Activated CD4-positive, alpha-beta T cell treated with anti-CD3 and anti-CD28 coated beads, Interleukin-2, amount 50 U/mL, for 24 hours (primary cell): ENCODE data around the gene ERAP2.
"Not testable (repeated sequence)": the region's sequence is repeated elsewhere in the genome, so short reads cannot be mapped to it uniquely, and the experiment has no call there.

Experiments used
- DNase-seq, 2 donors: peaks; one replicate each; pipeline ENCODE4 v3.0.0-alpha.2; 2020; ENCODE audit warnings: low read depth in 1 of 2, low spot score in 1 of 2

ERAP2 gene

DNA sequence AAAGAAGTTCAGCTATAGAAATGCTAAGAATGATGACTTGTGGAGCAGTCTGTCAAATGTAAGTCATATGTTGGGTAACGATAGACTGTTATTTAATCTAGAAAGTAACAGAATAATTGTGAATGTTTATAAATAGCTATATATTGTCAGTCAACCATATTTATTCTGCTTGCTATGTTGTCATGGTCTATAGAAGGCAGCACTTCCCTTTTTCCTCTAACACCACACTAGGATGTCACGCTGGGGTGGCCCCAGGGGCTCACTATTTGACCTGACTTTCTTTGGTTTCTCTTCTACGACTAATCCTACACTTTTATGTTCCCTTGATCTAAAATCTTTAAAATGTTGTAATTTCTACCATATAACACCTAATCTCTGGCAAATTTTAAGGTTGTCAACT lies 20.5 kb downstream of the ERAP2 start:
- DNase-seq, result no peak

DNA sequence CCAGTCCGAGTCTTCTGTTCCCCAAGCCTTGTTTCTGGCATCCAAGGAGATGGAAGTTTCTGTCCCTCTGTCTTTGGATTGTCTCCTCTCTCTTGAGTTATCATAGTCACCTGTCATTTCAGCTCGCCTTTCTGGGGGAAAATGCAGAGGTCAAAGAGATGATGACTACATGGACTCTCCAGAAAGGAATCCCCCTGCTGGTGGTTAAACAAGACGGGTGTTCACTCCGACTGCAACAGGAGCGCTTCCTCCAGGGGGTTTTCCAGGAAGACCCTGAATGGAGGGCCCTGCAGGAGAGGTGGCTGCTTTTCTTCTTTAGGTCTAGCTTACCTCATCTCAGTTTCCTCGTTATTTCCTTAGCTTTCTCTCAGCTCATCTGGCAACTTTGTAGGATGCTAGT lies 25.1 kb downstream of the ERAP2 start:
- no peak for DNase-seq

DNA sequence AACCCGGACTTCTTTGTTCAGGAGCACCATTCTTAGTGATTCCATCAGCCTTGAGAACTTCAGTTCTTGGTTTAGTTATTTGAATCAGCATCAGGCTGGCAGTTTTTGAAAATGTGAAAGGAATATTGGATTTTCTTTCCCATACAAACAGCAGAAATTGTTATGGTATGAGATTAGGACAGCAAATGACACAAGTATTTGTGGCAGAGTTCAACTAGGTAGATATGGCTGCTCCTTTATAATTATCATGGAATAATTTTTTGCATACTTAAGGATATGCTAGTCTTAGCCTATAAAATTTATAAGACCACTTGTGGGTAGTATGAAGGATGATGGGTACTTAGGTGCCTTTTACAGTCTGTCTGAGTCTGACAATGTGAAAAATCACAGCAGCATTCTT lies 25.5 kb downstream of the ERAP2 start:
- no peak for DNase-seq

DNA sequence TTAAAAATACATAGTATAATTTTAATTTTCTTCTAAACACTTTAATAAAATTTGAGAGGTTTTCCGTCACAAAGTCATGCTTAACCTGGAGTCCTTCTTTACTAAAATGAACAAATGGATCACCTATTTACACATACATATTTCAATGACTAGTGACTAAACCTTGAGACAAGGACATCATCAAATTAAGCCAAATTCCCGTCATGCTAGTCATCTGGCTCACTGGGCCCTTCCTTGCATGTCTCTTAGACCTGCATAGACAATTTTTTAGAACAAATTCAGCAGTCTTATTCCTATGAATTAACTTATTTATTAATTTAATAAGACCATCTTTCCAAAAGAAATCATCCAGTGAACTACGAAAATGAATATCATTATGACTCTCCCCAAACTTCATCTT lies 26.6 kb downstream of the ERAP2 start:
- DNase-seq, result no peak

DNA sequence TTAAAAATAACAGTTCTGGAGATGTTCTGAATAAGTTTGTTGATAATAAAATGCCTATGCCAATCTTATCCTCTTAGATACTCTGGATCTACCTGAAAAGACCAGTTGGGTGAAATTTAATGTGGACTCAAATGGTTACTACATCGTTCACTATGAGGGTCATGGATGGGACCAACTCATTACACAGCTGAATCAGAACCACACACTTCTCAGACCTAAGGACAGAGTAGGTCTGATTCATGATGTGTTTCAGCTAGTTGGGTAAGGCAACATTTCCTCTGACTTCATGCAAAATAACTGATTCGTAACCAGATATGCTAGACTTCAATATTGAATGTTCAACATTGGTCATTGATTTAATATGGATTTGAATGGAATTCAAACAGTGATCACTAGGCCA lies 27.0 kb downstream of the ERAP2 start:
- DNase-seq, result no peak

DNA sequence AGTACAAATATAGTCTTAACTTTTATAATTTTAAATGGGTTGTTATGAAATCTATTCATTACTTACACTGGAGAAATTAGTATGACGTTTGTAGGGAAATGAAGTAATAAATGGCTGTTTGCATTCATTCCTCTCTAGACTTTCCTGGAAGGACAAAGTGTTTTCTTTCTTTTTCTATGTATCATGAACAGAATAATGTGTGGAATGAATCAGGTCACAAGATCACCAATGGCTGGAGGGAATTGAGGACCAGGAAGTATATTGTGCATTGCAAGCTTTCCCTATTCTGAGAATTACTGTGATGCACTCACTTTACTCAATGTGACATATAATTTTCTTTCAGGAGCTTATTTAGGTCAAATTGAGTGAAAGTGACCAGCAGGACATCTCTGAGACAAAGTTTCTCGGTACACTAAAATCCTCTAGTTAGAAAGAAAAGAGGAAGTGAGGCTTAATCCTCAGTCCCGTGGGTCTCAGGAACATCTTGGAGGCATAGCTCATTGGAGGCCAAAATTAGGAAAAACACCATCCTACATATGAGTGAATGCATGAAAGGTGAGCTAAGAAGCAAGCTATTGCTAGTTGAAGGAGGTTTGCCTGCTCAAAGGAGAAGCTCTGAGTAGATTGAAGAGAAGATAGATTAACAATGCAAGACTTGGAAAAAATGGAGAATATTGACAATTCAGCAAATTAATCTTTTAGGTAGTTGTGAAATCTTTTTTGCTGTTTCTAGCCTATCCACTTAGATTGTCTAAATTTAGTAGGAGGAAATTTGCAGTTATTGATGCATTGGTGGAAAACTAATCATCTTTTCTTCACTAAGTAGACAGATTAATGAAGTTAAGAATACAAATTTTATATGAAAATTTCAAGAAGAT lies 28.0 kb downstream of the ERAP2 start:
- no peak for DNase-seq

DNA sequence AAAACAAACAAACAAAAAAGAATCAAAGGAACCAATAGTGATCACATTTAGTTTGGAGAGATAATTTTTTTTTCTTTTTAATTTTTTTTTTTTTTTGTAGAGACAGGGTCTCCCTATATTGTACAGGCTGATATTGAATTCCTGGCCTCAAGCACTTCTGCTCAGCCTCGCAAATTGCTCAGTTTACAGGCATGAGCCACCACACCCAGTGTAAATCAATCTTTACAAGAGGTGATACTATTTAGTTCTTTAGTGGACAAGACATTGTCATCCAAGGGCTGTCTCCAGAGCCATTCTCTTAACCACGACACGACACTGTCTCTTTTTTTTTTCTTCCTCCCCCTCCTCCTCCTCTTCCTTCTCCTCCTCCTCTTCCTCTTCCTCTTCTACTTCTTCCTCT lies 29.6 kb downstream of the ERAP2 start:
- DNase-seq, result no peak

DNA sequence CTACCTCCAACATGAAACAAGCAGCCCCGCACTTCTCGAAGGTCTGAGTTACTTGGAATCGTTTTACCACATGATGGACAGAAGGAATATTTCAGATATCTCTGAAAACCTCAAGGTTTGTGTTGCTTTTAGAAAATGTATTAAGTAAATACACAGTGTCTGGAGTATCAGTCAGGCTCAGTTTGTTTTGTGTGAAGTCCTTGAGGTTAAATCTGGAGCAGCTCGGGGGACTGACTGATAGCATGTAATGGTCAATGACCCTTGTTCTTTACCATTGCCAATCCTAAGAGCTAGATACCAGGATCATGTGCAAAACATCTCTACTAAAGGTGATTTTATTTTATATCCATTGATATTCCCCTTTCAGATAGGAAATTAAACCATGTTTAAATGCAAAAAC lies 32.7 kb downstream of the ERAP2 start:
- DNase-seq, result no peak

DNA sequence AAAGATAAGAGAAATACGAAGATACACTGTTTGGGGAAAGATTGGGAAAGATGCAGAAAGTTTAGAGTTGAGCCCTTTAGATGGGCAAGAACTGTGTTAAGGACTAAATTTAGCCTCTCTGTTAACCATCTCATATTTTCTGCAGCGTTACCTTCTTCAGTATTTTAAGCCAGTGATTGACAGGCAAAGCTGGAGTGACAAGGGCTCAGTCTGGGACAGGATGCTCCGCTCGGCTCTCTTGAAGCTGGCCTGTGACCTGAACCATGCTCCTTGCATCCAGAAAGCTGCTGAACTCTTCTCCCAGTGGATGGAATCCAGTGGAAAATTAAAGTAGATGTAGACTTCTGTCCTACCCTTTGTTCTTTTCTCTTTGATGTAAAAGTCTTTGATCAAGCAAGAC lies 33.1 kb downstream of the ERAP2 start:
- DNase-seq, result no peak

DNA sequence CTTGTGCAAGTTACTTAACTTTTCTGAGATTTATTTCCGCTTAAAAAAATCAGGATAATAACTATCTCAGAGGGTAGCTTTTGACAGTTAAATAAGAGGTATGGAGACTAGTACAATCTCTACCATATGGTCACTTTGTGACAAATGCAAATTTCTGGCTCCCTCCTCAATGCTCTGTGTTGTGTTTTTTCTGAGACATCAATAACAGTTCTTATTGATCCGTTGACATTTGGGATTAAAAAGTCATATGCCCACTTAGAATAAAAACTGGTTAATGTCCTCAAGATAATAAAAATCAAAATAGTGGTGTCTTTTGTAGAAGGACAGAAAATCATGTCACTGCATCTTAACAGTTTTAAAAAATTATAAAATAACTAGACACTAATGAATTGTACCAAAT lies 34.8 kb downstream of the ERAP2 start:
- DNase-seq, result no peak

DNA sequence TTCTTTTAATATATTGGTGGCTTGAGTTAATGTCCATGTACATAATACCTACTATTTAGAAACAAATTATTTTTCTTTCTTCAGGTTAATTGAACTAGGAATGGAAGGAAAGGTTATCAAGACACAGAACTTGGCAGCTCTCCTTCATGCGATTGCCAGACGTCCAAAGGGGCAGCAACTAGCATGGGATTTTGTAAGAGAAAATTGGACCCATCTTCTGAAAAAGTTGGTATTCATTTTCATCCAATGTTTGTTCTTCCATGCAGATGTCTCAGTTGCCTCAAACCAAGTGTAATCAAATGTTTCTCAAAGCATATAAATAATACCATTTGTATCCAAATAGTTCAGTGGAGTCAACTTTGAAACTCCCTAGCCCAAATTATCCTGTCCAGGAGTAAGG lies 36.9 kb downstream of the ERAP2 start:
- DNase-seq, result no peak

DNA sequence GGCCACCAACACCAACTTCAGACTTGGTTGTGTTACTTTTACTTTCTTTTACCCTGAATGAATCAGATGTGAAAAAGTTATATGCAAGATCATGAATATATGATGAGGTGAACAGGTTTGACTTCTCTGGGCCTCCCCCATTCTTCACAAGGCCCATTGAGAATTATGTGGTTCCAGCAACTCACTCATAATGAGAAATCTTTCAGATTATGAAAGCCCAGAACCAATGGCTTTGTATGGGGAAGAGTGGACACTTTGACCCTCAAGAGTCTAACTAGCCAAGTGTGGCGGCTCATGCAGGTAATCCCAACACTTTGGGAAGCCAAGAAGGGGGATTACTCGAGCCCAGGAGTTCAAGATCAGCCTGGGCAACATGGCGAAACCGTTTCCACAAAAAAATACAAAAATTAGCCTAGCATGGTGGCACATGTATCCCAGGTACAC lies 43.5 kb downstream of the ERAP2 start:
- no peak for DNase-seq

DNA sequence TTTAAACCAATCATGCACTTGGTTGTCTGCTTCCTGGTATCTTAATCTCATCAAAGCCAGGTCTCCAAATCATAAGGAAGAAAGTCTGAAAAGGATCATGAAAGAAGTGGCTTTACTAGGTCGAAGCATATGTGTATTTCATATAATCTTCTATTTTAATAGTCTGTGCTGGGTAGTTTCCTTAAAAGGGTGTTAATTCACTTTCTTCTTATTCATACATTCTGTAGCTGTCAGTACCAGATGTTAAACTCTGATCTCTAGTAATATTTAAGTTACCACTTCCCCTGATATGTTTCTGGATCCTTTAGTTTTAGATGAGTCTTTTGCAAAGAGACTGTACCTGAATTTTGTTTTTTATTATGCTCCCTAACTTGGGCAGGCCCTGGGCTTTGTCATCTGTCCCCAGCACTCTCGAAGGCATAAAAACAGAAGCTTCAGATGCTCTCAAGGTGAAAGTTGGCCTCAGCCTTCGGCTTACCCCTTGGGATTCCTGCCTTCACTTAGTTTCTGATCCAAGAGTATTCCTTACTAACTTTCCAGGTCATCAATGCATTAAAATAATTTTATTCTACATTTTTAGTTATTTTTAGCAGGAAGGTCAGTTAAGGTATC lies 44.5 kb downstream of the ERAP2 start:
- DNase-seq, result no peak

DNA sequence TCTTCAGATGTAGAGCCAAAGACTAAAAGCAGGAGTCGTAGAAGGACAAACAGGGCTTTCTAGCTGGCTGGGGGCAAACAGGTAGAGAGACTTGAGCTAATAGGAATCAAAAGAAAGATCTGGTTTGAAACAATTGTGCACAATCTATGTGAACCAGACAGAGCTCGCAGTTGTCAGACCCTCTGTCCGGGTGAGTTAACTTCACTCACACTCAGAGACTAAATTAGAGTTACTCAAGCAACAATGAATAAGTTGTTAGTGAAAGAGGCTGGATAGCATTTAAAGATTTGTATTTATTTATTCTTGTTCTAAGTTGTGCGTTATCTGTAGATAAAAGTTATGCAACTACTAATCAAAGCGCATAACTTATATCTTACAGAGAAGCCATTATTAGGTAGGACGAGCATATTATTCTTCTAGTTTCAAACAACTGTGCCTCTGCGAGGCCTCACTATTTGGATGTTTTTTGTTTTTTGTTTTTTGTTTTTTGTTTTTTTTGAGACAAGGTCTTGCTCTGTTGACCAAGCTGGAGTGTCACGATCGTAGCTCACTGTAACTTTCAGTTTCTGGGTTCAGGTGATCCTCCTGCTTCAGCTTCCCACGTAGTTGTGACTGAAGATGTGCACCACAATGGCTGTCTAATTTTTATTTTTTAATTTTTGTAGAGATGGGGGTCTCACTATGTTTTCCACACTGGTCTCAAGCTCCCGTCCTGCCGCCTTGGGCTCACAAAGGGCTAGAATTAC lies 46.4 kb downstream of the ERAP2 start:
- no peak for DNase-seq

DNA sequence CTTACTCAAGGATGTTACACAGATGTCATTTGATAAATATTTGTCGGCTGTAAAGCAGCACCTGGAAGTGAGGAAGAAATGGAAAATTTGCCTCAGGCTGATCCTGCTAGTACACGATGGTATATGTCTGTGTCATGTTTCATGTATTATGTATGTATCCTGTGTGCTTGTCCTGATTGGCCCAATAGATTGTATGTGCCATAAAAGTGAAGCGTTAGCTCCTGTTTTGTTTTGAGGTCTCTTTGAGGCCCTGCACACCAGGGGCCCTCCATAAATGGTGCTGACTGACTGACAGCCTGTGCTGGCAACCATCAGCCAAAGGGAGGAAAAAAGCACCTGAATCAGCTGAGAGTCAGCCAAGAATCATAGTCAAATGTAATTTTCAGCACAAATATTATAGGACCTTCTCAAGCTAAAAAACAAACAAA lies 47.7 kb downstream of the ERAP2 start:
- DNase-seq, result no peak

DNA sequence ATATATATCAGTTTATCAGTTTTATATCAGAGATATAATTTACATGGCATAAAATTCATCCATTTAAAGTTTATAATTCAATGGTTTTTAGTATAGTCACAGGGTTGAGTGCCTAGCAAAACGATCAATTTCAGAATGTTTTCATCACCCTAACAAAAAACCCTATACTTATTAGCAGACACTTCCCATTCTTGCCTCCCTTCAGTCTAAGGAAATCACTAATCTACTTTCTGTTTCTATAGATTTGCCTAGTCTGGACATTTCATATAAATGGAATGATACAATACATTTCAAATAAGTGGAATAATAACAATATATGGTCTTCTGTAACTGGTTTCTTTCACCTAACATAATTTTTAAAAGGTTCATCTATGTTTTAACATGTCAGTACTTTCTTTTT lies 50.0 kb downstream of the ERAP2 start:
- DNase-seq, result no peak

DNA sequence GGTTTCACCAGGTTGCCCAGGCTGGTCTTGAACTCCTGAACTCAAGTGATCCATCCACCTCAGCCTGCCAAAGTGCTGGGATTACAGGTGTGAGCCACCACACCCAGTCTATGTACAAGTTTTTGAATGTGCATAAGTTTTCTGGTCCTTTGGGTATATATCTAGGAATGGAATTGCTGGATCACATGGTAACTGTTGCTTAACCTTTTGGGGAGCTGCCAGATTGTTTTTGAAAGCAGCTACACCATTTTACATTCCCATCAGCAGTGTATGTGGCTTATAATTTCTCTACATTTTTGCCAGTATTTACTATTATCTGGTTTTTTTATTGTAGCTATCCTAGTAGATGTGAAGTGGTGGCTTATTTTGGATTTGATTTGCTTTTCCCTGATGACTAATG lies 50.7 kb downstream of the ERAP2 start:
- no peak for DNase-seq

DNA sequence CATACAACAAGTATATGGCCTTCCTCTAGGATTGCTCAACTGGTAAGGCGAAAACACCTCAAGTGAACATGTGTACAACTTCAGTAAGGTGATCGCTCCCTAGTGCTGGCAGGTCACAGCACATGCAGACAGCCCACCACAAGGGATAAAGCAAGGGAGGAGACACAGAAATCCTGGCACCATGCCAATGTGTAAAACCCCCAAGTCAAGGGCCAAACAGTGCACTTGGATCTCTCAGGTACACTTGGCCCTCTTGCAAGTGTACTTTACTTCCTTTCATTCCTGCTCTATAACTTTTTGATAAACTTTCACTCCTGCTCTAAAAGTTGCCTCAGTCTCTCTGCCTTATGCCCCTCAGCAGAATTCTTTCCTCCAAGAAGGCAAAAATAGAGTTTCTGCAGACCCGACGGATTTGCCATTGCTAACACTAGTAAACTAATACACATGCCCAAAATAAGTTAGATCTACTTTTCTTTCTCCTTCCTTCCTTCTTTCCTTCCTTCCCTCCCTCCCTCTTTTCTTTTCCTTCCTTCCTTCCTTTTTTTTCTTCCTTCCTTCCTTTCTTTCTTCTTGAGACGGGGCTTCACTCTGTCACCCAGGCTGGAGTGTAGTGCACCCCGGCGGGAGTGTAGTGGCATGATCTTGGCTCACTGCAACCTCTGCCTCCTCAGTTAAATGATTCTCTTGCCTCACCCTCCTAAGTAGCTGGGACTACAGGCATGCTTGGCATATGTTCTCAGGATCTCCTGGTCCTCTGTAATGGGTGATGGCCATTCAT lies 52.8 kb downstream of the ERAP2 start:
- no peak for DNase-seq

DNA sequence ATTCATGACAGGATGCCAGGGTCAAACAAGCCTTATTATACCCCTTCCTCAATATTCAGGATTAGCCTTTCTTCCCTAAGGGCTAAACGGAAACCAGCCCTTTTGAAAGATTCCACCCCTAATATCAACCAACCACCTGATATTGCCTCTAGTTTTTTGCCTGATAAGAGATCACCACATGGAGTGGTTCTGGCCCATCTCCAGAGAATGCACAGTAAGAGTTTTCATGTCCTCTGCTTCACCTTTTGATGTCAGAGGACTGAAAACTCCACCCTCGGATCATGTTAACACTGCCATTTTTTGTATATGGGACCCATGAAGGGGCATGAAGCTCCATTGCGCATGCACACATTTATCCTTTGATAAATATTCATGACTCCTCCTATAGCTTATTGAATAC lies 53.8 kb downstream of the ERAP2 start:
- no peak for DNase-seq

DNA sequence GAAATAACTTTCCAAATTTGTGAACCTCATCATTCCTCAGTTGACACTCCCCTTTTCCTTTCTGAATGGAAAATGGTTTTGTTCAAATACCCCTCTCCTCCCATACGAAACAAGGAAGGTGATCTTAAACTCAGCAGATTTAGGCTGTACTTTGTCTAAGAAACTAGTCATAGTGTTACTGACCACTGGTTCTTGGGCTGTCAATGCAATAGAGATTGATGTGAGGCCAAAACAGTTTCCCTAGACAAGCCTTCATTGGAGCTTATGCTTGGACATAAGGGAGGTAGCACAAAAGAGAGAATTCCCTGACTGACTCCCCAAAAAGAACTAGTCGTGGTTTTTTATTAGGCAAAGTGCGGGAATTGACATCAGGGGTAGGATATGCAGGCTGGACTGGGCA lies 54.3 kb downstream of the ERAP2 start:
- no peak for DNase-seq

DNA sequence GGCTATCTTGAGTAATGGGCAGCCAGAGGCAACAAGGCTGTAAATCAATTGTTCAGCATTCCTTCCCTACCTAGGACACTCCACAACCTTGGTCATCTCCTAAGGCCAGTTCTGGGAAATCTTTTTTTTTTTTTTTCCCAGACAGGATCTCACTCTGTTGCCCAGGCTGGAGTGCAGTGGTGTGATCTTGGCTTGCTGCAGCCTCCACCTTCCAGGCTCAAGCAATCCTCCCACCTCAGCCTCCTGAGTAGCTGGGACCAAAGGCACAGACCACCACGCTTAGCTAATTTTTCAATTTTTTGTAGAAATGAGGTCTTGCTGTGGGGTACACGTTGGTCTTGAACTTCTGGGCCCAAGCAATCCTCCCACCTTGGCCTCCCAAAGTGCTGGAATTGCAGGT lies 54.7 kb downstream of the ERAP2 start:
- not testable (repeated sequence) for DNase-seq
